NCI-H128 (cell line): ENCODE measurements around the gene TUBGCP3.
A peak's percentile ranks its signal among the peaks of the same experiment; 100 is the strongest.

Experiments
- DNase-seq: peaks from one replicate; lab custom pipeline; 2025; ENCODE audit not compliant: unreplicated experiment; lab: John Stamatoyannopoulos, UW

The TUBGCP3 gene

DNA sequence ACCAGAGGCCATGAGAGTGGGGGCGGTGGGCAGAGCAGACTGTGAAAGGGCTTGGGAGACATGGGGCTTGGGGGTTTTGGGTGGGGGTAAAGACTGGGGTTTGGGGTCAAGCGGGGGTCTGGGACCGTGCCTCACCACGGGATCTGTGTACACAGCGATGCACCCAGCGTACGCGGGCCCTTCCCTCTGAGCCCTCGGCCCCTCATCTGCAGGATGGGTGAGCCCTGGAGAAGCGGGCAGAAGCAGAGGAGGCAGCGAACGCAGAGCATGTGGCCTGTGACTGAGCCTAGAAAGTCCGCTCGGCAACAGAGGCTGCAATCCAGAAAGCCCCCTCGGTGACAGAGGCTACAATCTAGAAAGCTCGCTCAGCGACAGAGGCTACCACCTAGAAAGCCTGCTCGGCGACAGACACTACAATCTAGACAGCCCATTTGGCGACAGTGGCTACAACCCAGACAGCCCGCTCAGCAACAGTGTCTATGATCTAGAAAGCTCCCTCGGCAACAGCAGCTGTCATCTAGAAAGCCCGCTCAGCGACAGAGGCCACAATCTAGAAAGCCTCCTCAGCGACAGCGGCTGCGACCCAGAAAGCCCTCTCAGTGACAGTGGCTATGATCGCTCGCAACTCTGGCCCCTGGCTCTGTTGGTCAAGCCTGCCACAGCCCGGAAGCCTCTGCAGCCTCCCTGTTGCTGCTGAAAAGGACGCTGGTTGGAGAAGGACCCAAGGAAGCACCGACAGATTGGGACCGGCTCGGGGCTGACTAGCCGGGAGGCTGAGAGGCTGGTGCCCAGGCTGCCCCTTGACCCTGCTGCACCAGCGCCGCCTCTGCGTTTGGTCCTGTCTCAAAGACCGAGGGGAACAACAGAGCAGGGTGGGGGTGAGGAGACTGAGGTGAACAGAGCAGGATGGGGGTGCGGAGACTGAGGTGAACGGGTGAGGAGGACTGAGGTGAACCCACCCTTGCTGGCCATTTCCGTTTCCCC lies 143.2 kb downstream of the TUBGCP3 start:
- DNase-seq = no peak

DNA sequence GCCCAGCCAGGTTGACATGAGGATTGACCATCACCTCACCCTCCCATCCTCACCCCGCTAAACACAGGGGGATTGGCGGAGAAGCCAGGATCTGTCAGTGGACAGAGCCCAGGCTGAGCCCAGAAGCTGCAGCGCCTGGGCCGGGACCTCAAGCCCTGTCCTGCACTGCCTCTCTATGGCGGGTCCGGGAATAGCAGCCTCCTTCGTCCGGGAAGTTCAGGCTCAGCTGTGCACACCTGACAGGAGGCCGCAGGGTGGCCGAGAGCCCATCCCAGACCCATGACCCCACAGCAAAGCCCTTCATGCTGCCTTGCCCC lies 144.0 kb downstream of the TUBGCP3 start:
- peak; percentile 23 for DNase-seq

DNA sequence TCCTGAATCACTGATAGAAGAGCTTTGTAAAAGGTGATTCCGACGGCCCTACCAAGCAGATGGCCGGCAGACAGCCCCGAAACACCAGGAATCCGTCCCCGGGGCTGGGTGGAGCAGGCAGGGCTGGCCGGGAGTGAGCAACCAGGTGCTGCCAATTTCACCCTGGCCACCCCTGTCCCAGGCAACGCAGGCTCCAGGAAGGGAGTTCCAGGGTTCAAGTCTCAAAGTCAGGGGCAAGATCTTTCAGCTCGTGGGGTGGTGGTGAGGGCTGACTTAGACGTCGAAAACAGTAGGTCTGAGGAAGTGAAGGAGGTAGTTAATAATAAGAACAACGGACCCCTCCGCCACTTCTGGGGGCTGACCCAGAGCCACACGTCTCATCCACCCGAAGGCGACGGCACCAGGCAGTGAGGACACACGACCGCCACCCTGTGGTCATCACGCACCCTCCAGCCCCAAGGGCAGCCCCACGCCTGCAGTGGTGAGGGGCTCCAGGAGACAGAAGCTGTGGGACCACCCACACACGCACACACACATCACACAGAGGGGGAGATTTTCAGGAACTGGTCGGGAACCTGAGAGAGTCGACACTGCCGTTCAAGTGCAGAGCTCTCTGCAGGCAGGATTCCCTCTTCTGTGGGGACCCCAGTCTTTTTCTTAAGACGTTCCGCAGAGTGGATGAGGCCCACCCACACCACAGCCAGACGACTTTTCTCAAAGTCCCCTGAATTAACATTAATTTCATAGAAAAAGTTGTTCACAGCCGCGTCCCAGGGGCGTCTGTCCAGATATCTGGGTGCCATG lies 144.6 kb downstream of the TUBGCP3 start:
- no peak for DNase-seq

DNA sequence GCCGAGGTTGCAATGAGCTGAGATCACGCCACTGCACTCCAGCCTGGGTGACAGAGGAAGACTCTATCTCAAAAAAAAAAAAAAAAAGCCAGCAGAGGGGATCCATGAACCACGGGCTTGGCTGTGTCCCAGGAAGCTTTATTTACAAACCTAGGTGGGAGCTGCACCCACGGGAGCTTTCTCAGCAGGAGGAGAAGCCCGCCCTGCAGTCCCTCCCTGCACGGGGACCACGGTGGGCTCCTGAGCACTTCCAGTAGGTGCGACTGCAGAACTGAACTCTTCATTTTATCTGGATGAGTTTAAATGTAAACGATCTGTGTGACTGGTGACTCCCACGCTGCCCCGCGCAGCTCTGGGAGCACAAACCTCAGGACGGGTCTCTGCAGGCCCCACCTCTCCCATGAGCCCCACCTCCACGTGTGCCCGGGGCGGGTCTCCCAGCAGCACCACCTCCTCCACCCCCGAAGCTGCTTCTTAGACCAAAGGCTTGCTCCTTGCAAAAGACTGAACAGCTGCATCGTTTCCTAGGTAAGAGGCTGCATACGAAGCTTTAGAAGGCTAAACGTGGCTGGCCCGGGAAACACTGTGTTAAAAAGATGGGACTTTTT lies 145.4 kb downstream of the TUBGCP3 start:
- DNase-seq = no peak

DNA sequence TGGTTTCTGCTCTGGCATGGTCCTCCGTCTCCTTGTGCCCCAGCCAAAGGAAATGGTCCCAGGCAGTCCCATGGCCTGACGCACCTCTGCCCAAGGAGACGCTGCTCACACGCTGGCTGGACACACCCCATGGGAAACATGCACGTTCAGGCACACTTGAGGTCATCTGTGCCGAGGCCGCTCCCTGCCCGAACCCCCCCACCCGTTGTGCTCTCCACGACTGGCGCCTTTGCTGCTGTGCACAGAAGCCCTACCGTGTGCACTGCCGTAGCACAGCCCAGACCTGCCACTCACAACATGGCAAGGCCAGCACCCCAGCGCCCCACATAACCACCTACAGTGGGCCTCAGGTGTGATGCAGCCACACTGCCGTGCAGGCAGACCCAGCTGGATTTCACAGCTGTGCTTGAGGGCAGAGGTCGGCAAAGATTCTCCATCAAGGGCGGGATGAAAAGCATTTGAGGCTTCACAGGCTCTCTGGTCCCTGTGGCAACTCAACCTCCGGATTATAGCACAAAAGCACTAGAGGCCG lies 146.1 kb downstream of the TUBGCP3 start:
- no peak for DNase-seq

DNA sequence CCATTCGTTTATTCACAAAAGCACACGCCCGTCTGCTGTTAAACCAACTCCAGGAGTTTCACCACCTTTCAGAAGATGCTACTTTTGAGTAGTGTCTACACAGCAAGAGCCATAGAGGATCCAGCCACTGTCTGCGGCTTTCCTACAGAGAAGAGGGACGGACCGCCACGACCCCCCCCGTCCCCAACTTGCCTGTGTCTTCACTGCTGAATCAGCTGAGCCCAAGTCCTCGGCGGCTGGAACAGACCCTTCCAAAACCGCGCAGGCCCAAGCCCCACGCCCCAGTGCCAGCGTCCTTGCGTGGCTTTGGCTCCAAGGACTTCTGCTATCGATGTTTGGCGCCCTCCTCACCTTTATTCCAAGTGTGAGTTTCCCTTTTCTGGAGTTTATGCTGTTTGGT lies 146.7 kb downstream of the TUBGCP3 start:
- no peak for DNase-seq

DNA sequence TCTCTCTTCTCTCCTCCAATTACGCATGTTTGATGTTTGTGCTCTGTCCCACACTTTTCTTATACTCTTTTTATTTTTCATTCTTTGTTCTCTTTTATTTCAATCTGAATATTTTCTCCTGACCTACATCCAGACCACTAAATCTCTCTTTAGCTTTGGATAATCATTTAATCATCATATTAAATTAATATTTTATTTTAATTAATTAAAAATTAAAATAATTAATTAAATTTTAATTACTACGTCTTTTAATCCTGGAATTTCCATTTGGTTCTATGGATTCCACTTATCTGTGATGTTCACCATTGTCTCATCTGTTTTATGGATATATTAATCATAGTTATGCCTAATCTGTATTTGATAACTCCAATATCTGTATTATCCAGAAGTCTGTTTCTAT lies 149.4 kb downstream of the TUBGCP3 start:
- DNase-seq = no peak

DNA sequence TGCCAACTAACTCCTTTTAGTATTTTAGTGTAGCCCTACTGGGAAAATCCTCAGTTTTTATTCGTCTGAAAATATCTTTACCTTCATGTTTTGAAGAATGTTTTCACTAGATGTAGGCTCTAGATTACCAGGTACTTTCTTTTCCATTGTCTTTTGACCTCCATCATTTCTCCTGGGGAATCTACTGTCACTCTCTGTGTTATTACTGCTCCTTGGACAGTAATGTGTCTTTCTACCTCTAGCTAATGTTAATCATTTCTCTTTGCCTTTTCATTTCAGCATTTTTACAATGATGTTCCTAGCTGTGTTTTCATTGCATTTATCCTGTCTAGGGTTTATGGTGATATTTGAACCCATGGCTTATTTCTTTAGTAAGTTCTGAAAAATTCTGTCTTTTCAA lies 149.9 kb downstream of the TUBGCP3 start:
- DNase-seq = no peak

DNA sequence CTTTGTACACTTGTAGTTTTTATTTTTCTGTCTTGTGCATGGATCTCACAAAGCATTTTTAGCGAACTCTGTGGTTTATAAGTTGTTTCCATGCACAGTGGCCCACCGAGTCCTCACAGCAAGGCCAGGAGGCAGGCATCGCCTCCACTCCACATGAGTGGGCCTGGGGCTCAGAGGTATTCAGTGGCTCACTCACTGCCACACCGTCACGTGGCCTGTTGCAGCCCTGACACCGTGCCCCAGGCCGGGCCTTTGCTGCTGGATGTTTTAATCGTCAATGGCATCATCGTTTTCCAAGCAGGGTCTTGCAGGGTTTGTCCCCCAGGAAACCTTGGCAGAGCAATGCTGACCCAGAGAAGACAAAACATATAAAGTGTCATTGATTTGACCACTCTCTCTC lies 152.0 kb downstream of the TUBGCP3 start:
- no peak for DNase-seq
